Measurements from ENCODE around the gene ERC2.

ERC2 gene

GRCh38 chr3:56404884-56405283, 63.4 kb downstream of the ERC2 start:
- H3K4me3 ChIP-seq (replicated peaks; ENCODE audit: low read depth, low read length) = no peak overlapping the region
- no peak for DNase-seq (ENCODE audit: extremely low read depth, low read depth)
- TF ChIP-seq CTCF (IDR thresholded peaks at IDR 0.05; ENCODE audit: low read depth, low read length, missing control alignments) = no peak

- DNase-seq (ENCODE audit: extremely low read depth, low read depth) = no peak
- no peak for TF ChIP-seq CTCF (IDR thresholded peaks at IDR 0.05; ENCODE audit: low read depth, low read length, missing control alignments)
- H3K4me3 ChIP-seq (replicated peaks; ENCODE audit: low read depth, low read length) = no peak overlapping the region
Observed at GRCh38 chr3:56398659-56399058, 69.6 kb downstream of the ERC2 start.

- no peak overlapping the region for H3K4me3 ChIP-seq (replicated peaks; ENCODE audit: low read depth, low read length)
- TF ChIP-seq CTCF (IDR thresholded peaks at IDR 0.05; ENCODE audit: low read depth, low read length, missing control alignments) = no peak
Observed at GRCh38 chr3:56397798-56398197, 70.5 kb downstream of the ERC2 start.

GRCh38 chr3:56389183-56389830, 79.0 kb downstream of the ERC2 start:
- H3K4me3 ChIP-seq (replicated peaks; ENCODE audit: low read depth, low read length) = no peak overlapping the region
- TF ChIP-seq CTCF (IDR thresholded peaks at IDR 0.05; ENCODE audit: low read depth, low read length, missing control alignments) = no peak
- DNase-seq (ENCODE audit: extremely low read depth, low read depth) = no peak

More at GRCh38 chr3:56397798-56398197, 70.5 kb downstream of the ERC2 start:
- DNase-seq (ENCODE audit: extremely low read depth, low read depth) = no peak

- no peak for TF ChIP-seq CTCF (IDR thresholded peaks at IDR 0.05; ENCODE audit: low read depth, low read length, missing control alignments)
- DNase-seq (ENCODE audit: extremely low read depth, low read depth) = no peak
- H3K4me3 ChIP-seq (replicated peaks; ENCODE audit: low read depth, low read length) = no peak overlapping the region
Observed at GRCh38 chr3:56383092-56383491, 85.2 kb downstream of the ERC2 start.

- no peak overlapping the region for H3K4me3 ChIP-seq (replicated peaks; ENCODE audit: low read depth, low read length)
- DNase-seq (ENCODE audit: extremely low read depth, low read depth) = no peak
- TF ChIP-seq CTCF (IDR thresholded peaks at IDR 0.05; ENCODE audit: low read depth, low read length, missing control alignments) = no peak
Observed at GRCh38 chr3:56379723-56380287, 88.5 kb downstream of the ERC2 start.
